Measurements from ENCODE around the gene MCUB.
A peak's percentile ranks its signal among the peaks of the same experiment; 100 is the strongest.
"Not testable (repeated sequence)": the region's sequence is repeated elsewhere in the genome, so short reads cannot be mapped to it uniquely, and the experiment has no call there.

Gene MCUB

GRCh38 chr4:109631532-109632108 lies 71.6 kb downstream of the MCUB start:
- no peak for DNase-seq

DNA sequence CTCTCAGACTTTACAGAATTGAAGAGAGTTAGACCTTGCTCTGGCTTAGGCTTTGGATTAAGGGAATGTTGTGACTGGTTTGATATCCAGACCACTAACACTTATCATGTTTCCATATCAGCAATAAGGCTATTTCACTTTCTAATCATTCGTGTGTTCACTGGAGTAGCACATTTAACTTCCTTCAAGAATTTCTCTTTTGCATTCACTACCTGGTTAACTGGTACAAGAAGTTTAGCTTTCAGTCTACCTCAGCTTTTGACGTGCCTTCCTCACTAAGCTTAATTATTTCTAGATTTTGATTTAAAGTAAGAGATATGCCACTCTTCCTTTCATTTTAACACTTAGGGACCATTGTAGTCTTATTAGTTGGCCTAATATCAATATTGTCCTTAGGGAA lies 80.6 kb downstream of the MCUB start:
- no peak for DNase-seq

DNA sequence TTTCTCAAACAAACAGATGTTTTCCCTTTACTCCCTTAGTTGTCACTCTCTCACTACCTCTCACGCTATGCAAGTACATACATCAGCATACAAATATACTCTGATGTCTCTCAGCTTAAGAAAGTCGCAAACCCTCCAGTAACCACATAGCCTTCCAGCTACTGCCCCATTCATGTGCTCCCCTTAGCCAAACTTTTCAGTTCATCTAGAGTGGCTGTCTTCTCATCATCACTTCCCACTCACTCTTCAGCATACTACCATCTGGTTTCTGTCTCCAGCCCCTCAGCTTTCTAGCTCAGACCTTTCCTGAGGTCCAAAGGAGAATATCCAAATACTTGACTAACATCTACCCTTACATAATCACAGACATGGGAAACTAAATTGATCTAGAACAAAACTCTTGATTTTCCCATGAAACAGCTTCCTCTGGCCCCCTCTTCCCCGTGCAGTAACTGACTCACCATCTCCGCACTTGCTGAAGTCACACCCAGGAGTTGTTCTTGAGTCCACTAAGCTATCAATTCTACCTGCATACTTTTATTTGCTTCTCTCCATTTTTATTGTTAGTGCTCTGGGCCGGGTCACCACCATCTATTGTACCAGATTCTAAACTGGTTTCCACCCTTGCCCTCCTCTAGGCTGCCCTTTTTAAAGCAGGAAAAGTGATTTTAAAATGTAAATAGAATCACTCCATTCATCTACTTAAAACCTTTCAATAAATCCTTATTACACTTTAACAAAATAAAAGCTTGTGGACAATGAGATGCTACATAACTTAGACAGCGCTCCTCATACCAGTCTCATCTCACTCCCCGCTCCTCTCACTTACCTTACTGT lies 86.0 kb downstream of the MCUB start:
- no peak for DNase-seq

DNA sequence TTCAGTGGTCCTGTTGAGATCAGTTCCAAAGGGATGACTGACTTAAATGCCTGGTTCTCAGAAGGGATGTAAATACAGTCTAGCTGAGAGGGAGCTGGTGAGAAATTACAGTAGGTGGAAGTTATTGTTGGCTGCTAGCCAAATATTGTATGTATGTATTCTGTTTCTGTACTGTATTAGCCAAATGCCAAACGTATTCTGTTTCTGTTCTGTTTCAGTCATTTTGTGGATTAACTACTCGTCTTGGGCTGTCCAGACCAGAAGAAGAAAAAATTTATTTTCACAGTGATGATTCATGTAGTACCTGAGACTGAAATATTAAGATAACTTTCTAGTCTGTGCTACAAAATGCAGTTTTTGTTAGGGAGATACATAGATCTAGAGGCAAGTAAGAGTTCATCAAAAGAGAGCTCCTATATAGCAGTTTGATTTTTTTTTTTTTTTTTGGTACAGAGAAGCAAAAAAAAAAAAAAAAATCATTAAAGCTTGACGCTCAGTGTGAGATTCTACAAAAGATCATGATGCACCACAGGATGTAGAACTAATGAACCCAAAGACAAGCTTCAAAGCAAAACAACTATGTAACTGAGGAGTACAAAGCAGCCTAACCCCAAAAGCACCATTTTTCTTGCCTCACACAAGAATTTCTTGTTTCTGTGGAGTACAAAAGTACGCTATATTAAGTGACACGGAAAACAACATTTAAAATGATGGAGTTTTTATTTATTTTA lies 88.4 kb downstream of the MCUB start:
- DNase-seq, result peak; percentile 20 to 77

GRCh38 chr4:109648997-109649575 lies 89.0 kb downstream of the MCUB start:
- DNase-seq, result peak in 1 of 2 donors; percentile 34

DNA sequence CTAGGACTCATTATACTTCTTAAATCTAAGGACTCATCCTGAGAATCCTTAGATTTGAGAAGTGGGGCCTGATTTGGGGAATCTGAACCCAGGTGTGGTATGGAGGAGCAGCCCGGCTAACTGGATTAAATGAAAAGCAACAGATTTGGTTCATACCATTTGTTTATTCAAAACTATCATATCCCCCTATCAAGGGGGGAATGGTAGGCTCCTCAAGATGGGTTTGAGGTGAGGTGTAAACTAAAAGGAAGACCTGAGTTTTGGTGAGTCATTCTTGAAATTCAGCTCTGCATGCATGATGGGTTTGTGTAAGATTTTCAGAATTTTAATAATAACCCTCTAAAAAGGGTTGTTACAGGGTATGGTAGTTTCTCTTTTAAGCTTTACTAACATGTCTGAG lies 89.8 kb downstream of the MCUB start:
- DNase-seq, result peak in 1 of 2 donors; percentile 51

- DNase-seq, result no peak
Measured at GRCh38 chr4:109655396-109655795, 95.3 kb downstream of the MCUB start.

GRCh38 chr4:109657854-109658418 lies 97.9 kb downstream of the MCUB start:
- no peak for DNase-seq

- DNase-seq, result peak in 1 of 2 donors; percentile 43
Measured at GRCh38 chr4:109658871-109659410, 98.9 kb downstream of the MCUB start.

DNA sequence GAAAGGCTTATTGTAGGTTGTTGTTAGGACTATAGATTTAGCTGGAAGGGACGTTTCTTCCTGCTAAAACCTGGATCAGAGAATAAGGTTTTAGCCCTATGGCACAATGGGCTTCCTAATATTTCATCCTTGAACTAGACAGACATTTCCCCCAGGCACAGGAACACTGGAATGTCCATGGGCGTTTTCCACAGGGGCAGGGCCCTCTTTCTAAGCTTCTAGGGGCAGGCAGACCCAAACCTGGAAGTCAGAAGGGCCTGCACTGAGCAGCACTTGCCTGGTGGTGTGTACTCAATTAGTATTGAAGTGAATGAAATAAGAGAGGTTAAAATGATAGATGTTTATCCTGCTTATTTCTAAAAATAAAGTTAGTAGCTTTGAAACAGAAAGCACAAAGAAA lies 102.1 kb downstream of the MCUB start:
- DNase-seq, result no peak

DNA sequence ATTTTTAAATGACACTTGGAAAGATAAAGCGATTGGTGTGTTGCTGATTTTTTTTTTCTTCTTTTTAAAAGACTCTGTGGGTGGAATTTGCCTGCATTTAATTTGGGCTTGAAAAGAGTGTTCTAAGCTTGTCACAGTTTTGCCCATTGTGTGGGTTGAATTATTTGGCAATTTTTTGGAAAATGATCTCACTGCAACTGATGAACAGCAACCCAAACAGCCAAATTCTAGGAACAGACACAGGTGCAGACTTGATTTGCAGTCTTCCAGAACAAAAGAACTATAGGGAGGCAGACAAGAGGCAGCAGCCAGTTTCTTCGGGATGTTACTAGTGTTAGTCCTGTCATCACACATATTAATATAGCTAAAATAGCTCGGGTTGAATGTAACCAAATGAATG lies 102.7 kb downstream of the MCUB start:
- no peak for DNase-seq

DNA sequence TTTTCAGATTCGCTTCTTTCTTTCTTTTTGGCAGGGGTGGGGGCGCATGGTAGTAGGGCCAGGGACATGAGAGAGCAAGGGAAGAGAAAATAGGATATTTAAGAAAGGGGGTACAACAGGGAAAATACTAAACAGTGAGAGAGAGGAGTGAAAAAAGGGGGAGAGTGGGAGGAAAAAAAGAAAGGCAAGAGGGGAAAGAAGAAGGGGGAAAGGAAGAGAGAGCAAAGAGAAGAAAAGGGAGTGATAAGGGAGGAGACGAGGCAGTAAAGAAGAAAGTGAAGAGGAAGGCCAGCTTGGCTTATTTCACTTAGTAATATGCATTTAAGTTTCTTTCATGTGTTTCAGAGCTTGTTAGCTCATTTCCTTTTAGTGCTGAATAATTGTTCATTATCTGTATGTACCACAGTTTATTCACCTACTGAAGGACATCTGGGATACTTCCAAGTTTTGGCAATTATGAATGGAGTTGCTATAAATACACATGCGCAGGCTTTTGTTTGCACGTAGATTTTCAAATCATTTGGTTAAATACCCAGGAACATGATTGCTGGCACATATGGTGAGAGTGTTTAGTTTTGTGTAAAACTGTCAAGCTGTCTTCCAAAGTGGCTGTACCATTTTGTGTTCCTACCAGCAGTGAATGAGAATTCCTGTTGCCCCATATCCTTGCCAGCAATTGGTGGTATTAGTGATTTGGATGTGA lies 105.9 kb downstream of the MCUB start:
- no peak for DNase-seq

GRCh38 chr4:109671350-109671749 lies 111.3 kb downstream of the MCUB start:
- DNase-seq, result no peak

DNA sequence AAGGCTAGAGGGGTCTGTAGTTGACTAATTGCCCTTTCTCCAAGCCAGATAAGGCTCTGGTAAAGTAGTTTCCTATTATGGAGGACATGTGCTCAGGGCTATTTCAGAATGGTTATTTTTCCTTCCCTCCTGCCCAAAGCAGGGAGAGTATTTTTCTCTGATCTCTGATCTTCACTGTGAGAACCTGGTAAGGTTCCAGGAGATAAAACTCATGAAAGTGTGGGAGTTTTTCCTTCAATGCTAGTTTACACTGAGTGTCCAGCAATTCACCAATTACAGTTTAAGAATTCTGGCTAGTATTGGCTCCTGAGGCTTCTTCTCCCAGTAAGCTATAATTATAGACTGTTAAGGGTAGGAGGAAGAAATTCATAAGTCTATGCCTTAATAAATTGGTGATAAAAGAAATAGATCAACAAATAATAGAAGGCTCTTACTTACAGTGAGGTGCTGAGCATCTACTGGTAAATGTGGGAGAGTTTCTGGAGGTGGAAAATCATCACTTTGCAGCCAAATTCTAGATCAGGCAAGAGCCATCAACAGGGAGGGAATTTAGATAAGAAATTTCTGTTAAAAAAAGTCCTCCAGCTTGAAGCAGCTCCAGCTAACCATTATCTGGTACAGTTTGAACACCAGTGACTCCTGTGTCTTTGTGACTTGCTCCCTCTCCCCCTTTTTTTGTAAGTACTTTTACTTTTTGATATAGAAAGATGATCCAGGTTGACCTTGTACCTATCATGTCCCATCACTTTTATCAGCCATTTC lies 112.3 kb downstream of the MCUB start:
- no peak for DNase-seq

- no peak for DNase-seq
Measured at GRCh38 chr4:109673303-109673702, 113.3 kb downstream of the MCUB start.

- no peak for DNase-seq
Measured at GRCh38 chr4:109675181-109675580, 115.1 kb downstream of the MCUB start.

DNA sequence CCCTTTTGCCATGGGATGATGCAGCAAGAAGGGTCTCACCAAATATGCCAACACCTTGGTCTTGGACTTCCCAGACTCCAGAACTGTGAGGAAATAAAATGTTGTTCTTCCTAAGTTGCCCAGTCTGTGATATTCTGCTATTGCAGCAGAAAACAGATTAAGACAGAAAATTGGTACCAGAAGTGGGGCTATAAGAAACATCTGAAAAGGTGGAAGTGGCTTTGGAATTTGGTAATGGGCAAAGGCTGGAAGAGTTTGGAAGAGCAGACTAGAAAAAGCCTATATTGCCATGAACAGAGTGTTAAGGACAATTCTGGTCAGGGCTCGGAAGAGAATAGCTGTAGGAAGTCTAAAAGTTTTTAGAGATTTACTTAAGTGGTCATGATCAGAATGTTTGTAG lies 115.8 kb downstream of the MCUB start:
- DNase-seq, result no peak

GRCh38 chr4:109676886-109677285 lies 116.8 kb downstream of the MCUB start:
- peak in 1 of 2 donors; percentile 25 for DNase-seq

DNA sequence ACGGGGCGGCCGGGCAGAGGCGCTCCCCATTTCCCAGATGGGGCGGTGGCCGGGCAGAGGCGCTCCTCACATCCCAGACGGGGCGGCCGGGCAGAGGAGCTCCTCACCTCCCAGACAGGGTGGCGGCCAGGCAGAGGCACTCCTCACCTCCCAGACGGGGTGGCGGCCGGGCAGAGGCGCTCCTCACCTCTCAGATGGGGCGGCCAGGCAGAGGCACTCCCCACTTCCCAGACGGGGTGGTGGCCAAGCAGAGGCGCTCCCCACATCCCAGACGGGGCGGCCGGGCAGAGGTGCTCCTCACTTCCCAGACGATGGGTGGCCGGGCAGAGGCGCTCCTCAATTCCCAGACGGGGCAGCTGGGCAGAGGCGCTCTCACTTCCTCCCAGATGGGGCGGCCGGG lies 118.4 kb downstream of the MCUB start:
- DNase-seq, result not testable (repeated sequence)

- DNase-seq, result not testable (repeated sequence)
Measured at GRCh38 chr4:109678925-109679324, 118.9 kb downstream of the MCUB start.

GRCh38 chr4:109682875-109683274 lies 122.8 kb downstream of the MCUB start:
- DNase-seq, result no peak

Measured in CD4-positive, alpha-beta T cell treated with Interferon alpha-2 for 1 hour (primary cell).